Esophagus squamous epithelium (tissue), 5 donors: ENCODE data around the gene FNIP1. TPM values are rescaled to one million over a fixed set of nuclear protein-coding genes. Genes with fewer than 3 reads are reported as not detected.

Source experiments
- DNase-seq: peaks from one replicate; lab custom pipeline; 2025; lab: John Stamatoyannopoulos, UW
- H3K27ac ChIP-seq, 4 donors: fragments of 200-600 bp; sonication (generic); one replicate each; pipeline ENCODE4 v1.5.1; 2016 to 2019; ENCODE audit warnings: mild to moderate bottlenecking in 1 of 4
- H3K27me3 ChIP-seq, 4 donors: fragments of 200-600 bp; sonication (generic); 1 replicate in 3 of 4; 2 replicates in 1 of 4; pipeline versions ENCODE4 v1.5.1 to v1.6.0; 2017 to 2021; ENCODE audit warnings: antibody characterized with exemption in 1 of 4
- H3K36me3 ChIP-seq, 3 donors: fragments of 200-600 bp; sonication (generic); one replicate each; pipeline ENCODE4 v1.5.1; 2016 to 2019
- H3K4me1 ChIP-seq, 3 donors: fragments of 200-600 bp; sonication (generic); one replicate each; pipeline ENCODE4 v1.5.1; 2017 to 2019
- H3K4me3 ChIP-seq, 4 donors: fragments of 200-600 bp; sonication (generic); 1 replicate in 3 of 4; 2 replicates in 1 of 4; pipeline ENCODE4 v1.5.1; 2016 to 2019; ENCODE audit warnings: mild to moderate bottlenecking in 2 of 4, moderate library complexity in 1 of 4
- H3K9me3 ChIP-seq, 3 donors: fragments of 200-600 bp; sonication (generic); one replicate each; pipeline ENCODE4 v1.5.1; 2016 to 2019
- CTCF ChIP-seq, 6 experiments: fragments of 450-650 bp in 4 of 6; fragments of 200-600 bp in 2 of 6; sonication (generic) in 2 of 6; IDR thresholded peaks; one replicate each; pipeline ENCODE4 v1.5.1; 2016 to 2019; ENCODE audit warnings: antibody characterized with exemption in 6 of 6, mild to moderate bottlenecking in 4 of 6, moderate library complexity in 4 of 6
- POLR2A ChIP-seq, 4 donors: fragments of 450-650 bp; IDR thresholded peaks; one replicate each; pipeline ENCODE4 v1.6.1; 2017; ENCODE audit warnings: antibody characterized with exemption in 4 of 4, mild to moderate bottlenecking in 4 of 4, moderate library complexity in 3 of 4
- WGBS, 2 donors: methylation state at CpG; one replicate each; pipeline ENCODE4 v1.1.5; 2018; 5-methylcytosine and 5-hydroxymethylcytosine counted together
- intact Hi-C: fragments of 100-400 bp; cut with DNase I; formaldehyde crosslinking; loops from one replicate; pipeline ENCODE4 v1.15.0; 2022
- total RNA-seq, 4 donors: library from RNA; depleted of rRNA; stranded (reverse); fragments of >200 nt; gene quantifications; one replicate each; pipeline ENCODE4 v1.1.0, GENCODE V29; 2016
- donor health status: DM: yes; HTN: yes; CAD: no.

The FNIP1 gene
- total RNA-seq, 4 donors from 2014 or later = 7.6 to 41.6 (median 20.7) TPM

DNA sequence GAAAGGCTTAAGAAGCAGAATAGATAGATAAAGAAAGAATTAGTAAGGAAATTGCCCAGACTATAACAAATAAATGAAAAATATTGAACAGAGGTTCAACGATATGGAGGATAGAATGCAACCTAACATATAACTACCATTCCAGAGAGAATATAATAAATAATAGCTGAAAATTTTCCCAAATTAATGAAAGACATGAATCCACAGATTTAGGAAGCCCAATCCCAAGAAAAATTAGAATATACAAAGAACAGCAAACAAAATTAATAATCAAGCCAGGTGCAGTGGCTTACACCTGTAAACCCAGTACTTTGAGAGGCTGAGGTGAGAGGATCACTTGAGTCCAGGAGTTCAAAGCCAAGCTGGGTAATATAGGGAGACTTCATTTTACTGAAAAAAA, 27.8 kb upstream of the FNIP1 start:
- no peak for TF ChIP-seq CTCF (IDR thresholded peaks at IDR 0.05)
- no peak for TF ChIP-seq POLR2A (IDR thresholded peaks at IDR 0.05)
- 87 to 89% methylated on average over 1 of the region's 1 CpG for WGBS, 2 donors
- no peaks in the 10 kb centered on the region for H3K27me3 ChIP-seq
- intact Hi-C loops = no loop called here
- no peaks in the 10 kb centered on the region for H3K36me3 ChIP-seq
- H3K4me1 ChIP-seq = no peaks in the 10 kb centered on the region
- DNase-seq = no peak
- H3K27ac ChIP-seq = no peak overlapping the region
- H3K4me3 ChIP-seq = no peak overlapping the region
- peaks cover 0 to 3% (median 0%) of the 10 kb centered on the region in 3 donors for H3K9me3 ChIP-seq

DNA sequence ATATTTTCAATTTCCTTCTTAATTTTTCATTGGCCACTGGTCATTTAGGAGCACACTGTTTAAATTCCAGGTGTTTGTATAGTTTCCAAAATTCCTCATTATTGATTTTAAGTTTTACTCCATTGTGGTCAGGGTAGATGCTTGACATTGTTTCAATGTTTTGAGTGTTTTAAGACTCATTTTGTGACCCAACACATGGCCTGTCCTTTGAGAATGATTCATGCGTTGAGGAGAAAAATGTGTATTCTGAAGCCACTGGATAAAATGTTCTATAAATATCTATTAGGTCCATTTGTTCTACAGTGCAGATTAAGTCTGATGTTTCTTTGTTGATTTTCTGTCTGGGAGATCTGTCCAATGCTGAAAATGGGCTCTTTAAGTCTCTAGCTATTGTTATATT, 24.4 kb upstream of the FNIP1 start:
- DNase-seq = no peak
- 58 to 83% methylated on average over 1 of the region's 1 CpG for WGBS, 2 donors
- Histone ChIP-seq H3K4me1 (no peaks in the 10 kb centered on the region), H3K4me3 (no peak overlapping the region), H3K27me3 (no peaks in the 10 kb centered on the region), H3K27ac (no peak overlapping the region), H3K9me3 (peaks cover 0 to 3% (median 0%) of the 10 kb centered on the region in 3 donors), H3K36me3 (no peaks in the 10 kb centered on the region)
- TF ChIP-seq POLR2A (IDR thresholded peaks at IDR 0.05) = no peak
- TF ChIP-seq CTCF (IDR thresholded peaks at IDR 0.05) = no peak
- intact Hi-C loops = no loop called here

- Histone ChIP-seq H3K9me3 (no peaks in the 10 kb centered on the region), H3K27ac (no peak overlapping the region), H3K36me3 (no peaks in the 10 kb centered on the region), H3K27me3 (no peaks in the 10 kb centered on the region), H3K4me1 (no peaks in the 10 kb centered on the region), H3K4me3 (no peak overlapping the region)
- no peak for TF ChIP-seq POLR2A (IDR thresholded peaks at IDR 0.05)
- no peak for TF ChIP-seq CTCF (IDR thresholded peaks at IDR 0.05)
- no peak for DNase-seq
- WGBS, 2 donors = 69 to 74% methylated on average over 2 of the region's 2 CpGs
- intact Hi-C loops = no loop called here
Measured at GRCh38 chr5:131818001-131818724, 21.3 kb upstream of the FNIP1 start.

- Histone ChIP-seq H3K27ac (no peak overlapping the region), H3K9me3 (no peaks in the 10 kb centered on the region), H3K4me1 (no peaks in the 10 kb centered on the region), H3K36me3 (no peaks in the 10 kb centered on the region), H3K27me3 (no peaks in the 10 kb centered on the region), H3K4me3 (no peak overlapping the region)
- TF ChIP-seq CTCF (IDR thresholded peaks at IDR 0.05) (no peak), POLR2A (IDR thresholded peaks at IDR 0.05) (no peak)
- intact Hi-C loops = no loop called here
- 39 to 46% methylated on average over 2 of the region's 2 CpGs for WGBS, 2 donors
- no peak for DNase-seq
Measured at GRCh38 chr5:131814990-131815389, 18.2 kb upstream of the FNIP1 start.

GRCh38 chr5:131812371-131813160, 15.7 kb upstream of the FNIP1 start:
- no peaks in the 10 kb centered on the region for H3K9me3 ChIP-seq
- intact Hi-C loops = no loop called here
- no peak overlapping the region for H3K4me3 ChIP-seq
- WGBS, 2 donors = 67 to 76% methylated on average over 4 of the region's 4 CpGs
- H3K27ac ChIP-seq = no peak overlapping the region
- no peak for DNase-seq
- H3K27me3 ChIP-seq = no peaks in the 10 kb centered on the region
- H3K4me1 ChIP-seq = no peaks in the 10 kb centered on the region
- TF ChIP-seq POLR2A (IDR thresholded peaks at IDR 0.05) = no peak
- no peak for TF ChIP-seq CTCF (IDR thresholded peaks at IDR 0.05)
- H3K36me3 ChIP-seq = no peaks in the 10 kb centered on the region
